Endothelial cell (in vitro differentiated cells): ENCODE data around the gene MON1A. TPM values are rescaled to one million over a fixed set of nuclear protein-coding genes. Genes with fewer than 3 reads are reported as not detected.
"Not testable (repeated sequence)": the region's sequence is repeated elsewhere in the genome, so short reads cannot be mapped to it uniquely, and the experiment has no call there.

Source experiments
- DNase-seq: peaks from one replicate; pipeline ENCODE4 v3.0.0; 2021; ENCODE audit warnings: low spot score
- H3K27ac Mint-ChIP-seq: one replicate; pipeline ENCODE4 v1.8.0; 2021; ENCODE audit warnings: mixed read lengths, inconsistent platforms; ENCODE audit not compliant: unreplicated experiment
- H3K27me3 Mint-ChIP-seq: one replicate; pipeline ENCODE4 v1.8.0; 2021; ENCODE audit warnings: mild to moderate bottlenecking, moderate library complexity, mixed read lengths, inconsistent platforms; ENCODE audit not compliant: unreplicated experiment
- H3K36me3 Mint-ChIP-seq: one replicate; pipeline ENCODE4 v1.8.0; 2021; ENCODE audit warnings: mild to moderate bottlenecking, low read depth, mixed read lengths, inconsistent platforms; ENCODE audit not compliant: unreplicated experiment
- H3K4me1 Mint-ChIP-seq: one replicate; pipeline ENCODE4 v1.8.0; 2021; ENCODE audit warnings: mild to moderate bottlenecking, mixed read lengths, inconsistent platforms; ENCODE audit not compliant: unreplicated experiment
- H3K4me3 Mint-ChIP-seq: one replicate; pipeline ENCODE4 v1.8.0; 2021; ENCODE audit warnings: mild to moderate bottlenecking, mixed read lengths, inconsistent platforms; ENCODE audit not compliant: unreplicated experiment
- H3K9me3 Mint-ChIP-seq: one replicate; pipeline ENCODE4 v1.8.0; 2021; ENCODE audit warnings: mixed read lengths, inconsistent platforms; ENCODE audit not compliant: unreplicated experiment
- total RNA-seq: library from RNA; stranded (reverse); fragmentation: NEBNext Ultra II Directional; extraction: Animal tissue kit (Norgen Biotek cat#: 25700); gene quantifications from one replicate; pipeline ENCODE4 v1.2.1, GENCODE V29; 2021; ENCODE audit not compliant: unreplicated experiment
- TF ChIP-seq, protein P1 (sequence below): fragments of 200-600 bp; sonication (generic); IDR thresholded peaks from one replicate; pipeline ENCODE4 v1.5.0; 2021; ENCODE audit warnings: antibody characterized with exemption; ENCODE audit not compliant: unreplicated experiment

The MON1A gene
- total RNA-seq, 1 donor from 2014 or later: 6.1 TPM

DNA sequence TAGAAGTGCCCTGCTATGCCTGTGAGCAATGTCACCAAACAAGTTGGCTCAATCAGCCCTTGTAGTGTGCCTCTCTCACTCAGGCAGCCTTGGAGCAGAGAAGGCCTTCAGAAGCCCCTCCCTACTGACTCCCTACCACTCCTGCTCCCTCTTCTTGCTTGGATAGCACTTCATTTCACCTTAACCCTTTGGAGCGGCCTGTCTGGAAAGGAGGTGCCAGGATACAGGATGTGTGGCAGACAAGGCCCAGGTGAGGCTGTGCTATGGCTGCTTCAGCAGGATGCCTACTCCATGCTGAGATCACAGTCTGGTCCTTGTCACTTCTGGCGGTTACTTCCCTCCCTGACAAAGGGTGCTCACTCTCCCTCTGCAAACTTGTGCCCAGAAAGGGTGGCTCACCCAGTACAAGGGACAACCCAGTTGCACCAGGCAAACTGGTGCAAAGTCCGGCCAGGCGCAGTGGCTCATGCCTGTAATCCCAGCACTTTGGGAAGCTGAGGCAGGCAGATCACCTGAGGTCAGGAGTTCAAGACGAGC, 1.1 kb downstream of the MON1A start:
- Mint-ChIP-seq H3K4me3 (peak overlapping the region; percentile 91), H3K9me3 (no peaks in the 10 kb centered on the region), H3K27me3 (peaks cover 5% of the 10 kb centered on the region), H3K27ac (no peak overlapping the region), H3K4me1 (peaks cover 13% of the 10 kb centered on the region), H3K36me3 (peaks cover 3% of the 10 kb centered on the region)
- TF ChIP-seq, protein P1, sequence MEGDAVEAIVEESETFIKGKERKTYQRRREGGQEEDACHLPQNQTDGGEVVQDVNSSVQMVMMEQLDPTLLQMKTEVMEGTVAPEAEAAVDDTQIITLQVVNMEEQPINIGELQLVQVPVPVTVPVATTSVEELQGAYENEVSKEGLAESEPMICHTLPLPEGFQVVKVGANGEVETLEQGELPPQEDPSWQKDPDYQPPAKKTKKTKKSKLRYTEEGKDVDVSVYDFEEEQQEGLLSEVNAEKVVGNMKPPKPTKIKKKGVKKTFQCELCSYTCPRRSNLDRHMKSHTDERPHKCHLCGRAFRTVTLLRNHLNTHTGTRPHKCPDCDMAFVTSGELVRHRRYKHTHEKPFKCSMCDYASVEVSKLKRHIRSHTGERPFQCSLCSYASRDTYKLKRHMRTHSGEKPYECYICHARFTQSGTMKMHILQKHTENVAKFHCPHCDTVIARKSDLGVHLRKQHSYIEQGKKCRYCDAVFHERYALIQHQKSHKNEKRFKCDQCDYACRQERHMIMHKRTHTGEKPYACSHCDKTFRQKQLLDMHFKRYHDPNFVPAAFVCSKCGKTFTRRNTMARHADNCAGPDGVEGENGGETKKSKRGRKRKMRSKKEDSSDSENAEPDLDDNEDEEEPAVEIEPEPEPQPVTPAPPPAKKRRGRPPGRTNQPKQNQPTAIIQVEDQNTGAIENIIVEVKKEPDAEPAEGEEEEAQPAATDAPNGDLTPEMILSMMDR: no peak
- DNase-seq: no peak

DNA sequence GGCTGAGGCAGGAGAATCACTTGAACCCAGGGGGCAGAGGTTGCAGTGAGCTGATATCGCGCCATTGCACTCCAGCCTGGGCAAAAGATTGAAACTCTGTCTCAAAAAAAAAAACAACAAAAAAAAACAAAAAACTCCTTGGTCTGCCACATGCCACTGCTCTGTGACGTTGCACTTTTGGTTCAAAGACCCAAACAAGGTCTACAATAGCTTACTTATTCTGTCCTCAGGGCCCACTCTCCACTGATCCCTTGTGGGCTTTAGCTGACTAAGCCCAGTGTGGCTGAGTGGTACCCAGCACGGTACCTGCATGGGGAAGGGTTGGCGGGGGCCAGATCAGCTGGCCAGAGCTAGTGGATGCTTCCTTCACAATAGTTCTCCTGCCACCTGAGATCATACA, 1.8 kb downstream of the MON1A start:
- Mint-ChIP-seq H3K9me3 (no peaks in the 10 kb centered on the region), H3K4me3 (peak overlapping the region; percentile 59), H3K36me3 (peaks cover 3% of the 10 kb centered on the region), H3K4me1 (peaks cover 13% of the 10 kb centered on the region), H3K27me3 (peaks cover 5% of the 10 kb centered on the region), H3K27ac (no peak overlapping the region)
- TF ChIP-seq, protein P1: no peak
- no peak for DNase-seq

DNA sequence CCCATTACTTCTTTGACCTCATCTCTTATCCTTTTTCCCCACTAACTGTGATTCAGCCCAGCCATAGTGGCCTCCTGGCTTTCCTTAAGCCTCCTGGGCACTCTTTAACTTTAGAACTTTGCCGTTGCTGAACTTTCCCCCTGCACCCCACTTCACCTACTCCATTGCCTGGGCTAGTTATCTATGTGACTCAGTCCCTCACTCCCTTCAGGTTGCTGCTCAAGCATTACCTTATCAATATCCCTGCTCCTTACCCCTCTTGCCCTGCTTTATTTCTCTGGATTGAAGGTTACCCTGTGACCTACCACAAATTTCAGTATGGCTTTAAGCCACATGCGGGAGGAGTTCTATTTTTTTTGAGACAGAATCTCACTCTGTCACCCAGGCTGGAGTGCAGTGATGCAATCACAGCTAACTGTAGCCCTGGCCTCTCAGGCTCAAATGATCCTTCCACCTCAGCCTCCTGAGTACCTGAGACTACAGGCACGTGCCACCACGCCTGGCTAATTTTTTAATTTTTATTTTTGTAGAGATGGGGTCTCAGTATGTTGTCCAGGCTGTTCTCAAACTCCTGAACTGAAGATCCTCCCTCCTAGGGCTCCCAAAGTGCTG, 3.4 kb downstream of the MON1A start:
- peaks cover 3% of the 10 kb centered on the region for H3K36me3 Mint-ChIP-seq
- TF ChIP-seq, protein P1: no peak
- H3K4me1 Mint-ChIP-seq: peaks cover 11% of the 10 kb centered on the region
- H3K27me3 Mint-ChIP-seq: peaks cover 5% of the 10 kb centered on the region
- H3K27ac Mint-ChIP-seq: no peak overlapping the region
- H3K4me3 Mint-ChIP-seq: no peak overlapping the region
- DNase-seq: no peak
- no peaks in the 10 kb centered on the region for H3K9me3 Mint-ChIP-seq

DNA sequence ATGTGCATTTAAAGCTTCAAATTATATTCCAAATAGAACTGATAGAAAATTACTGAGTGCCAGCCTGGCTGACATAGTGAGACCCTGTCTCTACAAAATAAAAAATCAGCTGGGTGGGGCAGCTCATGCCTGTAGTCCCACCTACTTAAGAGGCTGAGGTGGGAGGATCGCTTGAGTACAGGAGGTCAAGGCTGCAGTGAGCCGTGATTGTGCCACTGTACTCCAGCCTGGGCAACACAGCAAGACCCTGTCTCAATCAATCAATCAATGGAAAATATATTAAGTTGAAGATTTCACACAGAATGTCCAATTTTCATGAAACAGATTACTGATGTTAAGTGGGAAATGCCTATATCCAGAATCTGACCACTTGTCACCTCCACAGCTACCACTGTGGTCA, 4.1 kb downstream of the MON1A start:
- H3K27me3 Mint-ChIP-seq: peaks cover 5% of the 10 kb centered on the region
- no peak for DNase-seq
- no peaks in the 10 kb centered on the region for H3K9me3 Mint-ChIP-seq
- no peak overlapping the region for H3K4me3 Mint-ChIP-seq
- H3K36me3 Mint-ChIP-seq: peaks cover 3% of the 10 kb centered on the region
- TF ChIP-seq, protein P1: no peak
- no peak overlapping the region for H3K27ac Mint-ChIP-seq
- peaks cover 5% of the 10 kb centered on the region for H3K4me1 Mint-ChIP-seq

DNA sequence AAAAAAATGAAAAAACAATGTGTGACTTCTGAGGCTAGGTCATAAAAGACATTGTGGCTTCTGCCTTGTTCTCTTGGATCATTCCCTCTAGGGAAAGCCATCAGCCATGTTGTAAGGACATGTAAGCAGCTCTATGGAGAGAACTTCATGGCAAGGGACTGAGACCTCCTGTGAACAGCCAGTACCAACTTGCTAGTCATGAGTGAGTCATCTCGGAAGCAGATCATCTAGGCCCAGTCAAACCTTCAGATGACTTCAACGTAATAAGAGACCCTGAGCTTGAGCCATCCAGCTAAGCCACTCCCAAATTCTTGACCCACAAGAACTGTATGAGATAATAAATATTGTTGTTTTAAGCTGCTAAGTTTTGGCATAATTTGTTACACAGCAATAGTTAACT, 4.9 kb downstream of the MON1A start:
- H3K4me1 Mint-ChIP-seq: no peaks in the 10 kb centered on the region
- peaks cover 2% of the 10 kb centered on the region for H3K27me3 Mint-ChIP-seq
- H3K4me3 Mint-ChIP-seq: no peak overlapping the region
- no peak overlapping the region for H3K27ac Mint-ChIP-seq
- no peaks in the 10 kb centered on the region for H3K9me3 Mint-ChIP-seq
- no peak for DNase-seq
- peaks cover 3% of the 10 kb centered on the region for H3K36me3 Mint-ChIP-seq
- TF ChIP-seq, protein P1: no peak

DNA sequence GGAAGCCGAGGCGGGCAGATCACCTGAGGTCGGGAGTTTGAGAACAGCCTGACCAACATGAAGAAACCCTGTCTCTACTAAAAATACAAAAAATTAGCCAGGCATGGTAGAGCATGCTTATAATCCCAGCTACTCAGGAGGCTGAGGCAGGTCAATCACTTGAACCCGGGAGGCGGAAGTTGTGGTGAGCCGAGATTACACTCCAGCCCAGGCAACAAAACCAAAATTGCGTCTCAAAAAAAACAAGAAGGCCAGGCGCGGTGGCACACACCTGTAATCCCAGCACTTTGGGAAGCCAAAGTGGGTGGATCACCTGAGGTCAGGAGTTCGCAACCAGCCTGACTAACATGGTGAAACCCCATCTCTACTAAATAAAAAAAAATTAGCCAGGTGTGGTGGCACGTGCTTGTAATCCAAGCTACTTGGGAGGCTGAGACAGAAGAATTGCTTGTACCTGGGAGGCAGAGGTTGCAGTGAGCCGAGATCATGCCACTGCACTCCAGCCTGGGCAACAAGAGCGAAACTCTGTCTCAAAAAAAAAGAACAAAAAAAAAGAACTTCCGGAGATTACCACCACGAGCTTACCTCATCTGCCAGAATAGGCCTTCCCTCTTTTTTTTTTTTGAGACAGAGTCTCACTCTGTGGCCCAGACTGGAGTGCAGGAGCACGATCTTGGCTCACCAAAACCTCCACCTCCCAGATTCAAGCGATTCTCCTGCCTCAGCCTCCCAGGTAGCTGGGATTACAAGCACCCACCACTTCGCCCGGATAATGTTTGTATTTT, 11.6 kb downstream of the MON1A start:
- not testable (repeated sequence) for DNase-seq, H3K9me3 Mint-ChIP-seq, H3K4me1 Mint-ChIP-seq, H3K27ac Mint-ChIP-seq, H3K4me3 Mint-ChIP-seq, H3K36me3 Mint-ChIP-seq, H3K27me3 Mint-ChIP-seq
